Neural cell (in vitro differentiated cells): ENCODE results near the gene SUSD6. TPM values are rescaled to one million over a fixed set of nuclear protein-coding genes. Genes with fewer than 3 reads are reported as not detected.
"Not testable (repeated sequence)": the region's sequence is repeated elsewhere in the genome, so short reads cannot be mapped to it uniquely, and the experiment has no call there.

Experiments
- H2AFZ ChIP-seq: fragments of 200-600, 300-800 bp; sonication (generic), shearing (Covaris generic); 2 replicates; pipeline ENCODE4 v1.6.0; 2014; ENCODE audit warnings: low read depth, mild to moderate bottlenecking, antibody characterized with exemption, low read length, moderate library complexity
- H3F3A ChIP-seq: fragments of 200-600 bp; shearing (Covaris generic); 2 replicates; pipeline ENCODE4 v1.6.1; 2016; ENCODE audit warnings: mild to moderate bottlenecking, moderate library complexity, mixed read lengths, antibody characterized with exemption, low read length; ENCODE audit not compliant: insufficient read depth, poor library complexity, severe bottlenecking
- H3K27ac ChIP-seq: fragments of 200-600, 300-800 bp; sonication (generic), shearing (Covaris generic); 2 replicates; pipeline ENCODE4 v1.5.1; 2014; ENCODE audit warnings: mild to moderate bottlenecking, low read length, moderate library complexity
- H3K27me3 ChIP-seq: fragments of 300-800, 200-600 bp; sonication (generic), shearing (Covaris generic); 2 replicates; pipeline ENCODE4 v1.6.0; 2014; ENCODE audit warnings: mild to moderate bottlenecking, low read depth, low read length, moderate library complexity; ENCODE audit not compliant: insufficient read depth
- H3K36me3 ChIP-seq: fragments of 300-800, 200-600 bp; sonication (generic), shearing (Covaris generic); 2 replicates; pipeline ENCODE4 v1.5.1; 2014; ENCODE audit warnings: mild to moderate bottlenecking, antibody characterized with exemption, low read length, moderate library complexity; ENCODE audit not compliant: insufficient read depth
- H3K4me2 ChIP-seq: fragments of 300-800, 200-600 bp; sonication (generic), shearing (Covaris generic); 2 replicates; pipeline ENCODE4 v1.6.0; 2014; ENCODE audit warnings: mild to moderate bottlenecking, low read length
- H3K4me3 ChIP-seq: fragments of 300-800, 200-600 bp; sonication (generic), shearing (Covaris generic); 2 replicates; pipeline ENCODE4 v1.5.1; 2014; ENCODE audit warnings: mild to moderate bottlenecking, low read length, moderate library complexity
- H3K79me2 ChIP-seq: fragments of 200-600 bp; shearing (Covaris generic); replicated peaks from 2 replicates; pipeline ENCODE4 v1.6.0; 2014; ENCODE audit warnings: mild to moderate bottlenecking, low read length, moderate library complexity; ENCODE audit not compliant: insufficient read depth
- H3K9ac ChIP-seq: fragments of 300-800, 200-600 bp; sonication (generic), shearing (Covaris generic); 2 replicates; pipeline ENCODE4 v1.6.1; 2016; ENCODE audit warnings: mild to moderate bottlenecking, low read length, mixed read lengths
- H3K9me2 ChIP-seq: fragments of 200-600 bp; shearing (Covaris generic); 2 replicates; pipeline ENCODE4 v1.6.1; 2016; ENCODE audit warnings: mild to moderate bottlenecking, low read length, mixed read lengths; ENCODE audit not compliant: insufficient read depth
- H3K9me3 ChIP-seq: fragments of 200-600, 300-800 bp; sonication (generic), shearing (Covaris generic); 2 replicates; pipeline ENCODE4 v1.6.1; 2016; ENCODE audit warnings: mild to moderate bottlenecking, mixed run types, low read length, moderate library complexity, mixed read lengths
- H4K20me1 ChIP-seq: fragments of 200-600 bp; shearing (Covaris generic); 2 replicates; pipeline ENCODE4 v1.6.1; 2016; ENCODE audit warnings: mild to moderate bottlenecking, mixed run types; ENCODE audit not compliant: insufficient read depth
- EP300 ChIP-seq: fragments of 450-650 bp; conservative IDR thresholded peaks from 2 replicates; pipeline ENCODE4 v1.6.1; 2014; ENCODE audit warnings: antibody characterized with exemption, mild to moderate bottlenecking, moderate library complexity; ENCODE audit not compliant: poor library complexity, severe bottlenecking
- EZH2 ChIP-seq: fragments of 200-600, 300-800 bp; shearing (Covaris generic), sonication (generic); IDR thresholded peaks from 2 replicates; pipeline ENCODE4 v1.6.1; 2014; ENCODE audit warnings: antibody characterized with exemption, low read length, borderline replicate concordance, mild to moderate bottlenecking; ENCODE audit not compliant: insufficient read depth, poor library complexity, severe bottlenecking
- MXI1 ChIP-seq: fragments of 450-650 bp; conservative IDR thresholded peaks from 2 replicates; pipeline ENCODE4 v1.6.1; 2014; ENCODE audit warnings: antibody characterized with exemption, mild to moderate bottlenecking; ENCODE audit not compliant: poor library complexity, severe bottlenecking
- POLR2AphosphoS5 ChIP-seq: IDR thresholded peaks from 2 replicates; pipeline ENCODE4 v1.6.1; 2012
- RAD21 ChIP-seq: fragments of 450-650 bp; conservative IDR thresholded peaks from 2 replicates; pipeline ENCODE4 v1.6.1; 2014; ENCODE audit warnings: antibody characterized with exemption, mild to moderate bottlenecking, moderate library complexity
- SMC3 ChIP-seq: fragments of 450-650 bp; conservative IDR thresholded peaks from 2 replicates; pipeline ENCODE4 v1.6.1; 2014; ENCODE audit warnings: antibody characterized with exemption, mild to moderate bottlenecking, moderate library complexity; ENCODE audit not compliant: poor library complexity
- TAF1 ChIP-seq: IDR thresholded peaks from 2 replicates; pipeline ENCODE4 v1.6.1; 2012; ENCODE audit warnings: low read depth
- polyA plus RNA-seq: library from polyadenylated mRNA; depleted of rRNA; stranded (reverse); fragments of >200 nt; gene quantifications from 2 replicates; pipeline ENCODE4 v1.2.3, GENCODE V29; 2014
- TF ChIP-seq, protein P1 (sequence below): IDR thresholded peaks from 2 replicates; pipeline ENCODE4 v1.6.1; 2012; ENCODE audit warnings: borderline replicate concordance
- TF ChIP-seq, protein P2 (sequence below): fragments of 450-650 bp; IDR thresholded peaks from 2 replicates; pipeline ENCODE4 v1.5.1; 2014; ENCODE audit warnings: antibody characterized with exemption, mild to moderate bottlenecking, moderate library complexity; ENCODE audit not compliant: poor library complexity, severe bottlenecking

Gene SUSD6
- polyA plus RNA-seq, 1 donor from 2014 or later: 5.1 TPM

DNA sequence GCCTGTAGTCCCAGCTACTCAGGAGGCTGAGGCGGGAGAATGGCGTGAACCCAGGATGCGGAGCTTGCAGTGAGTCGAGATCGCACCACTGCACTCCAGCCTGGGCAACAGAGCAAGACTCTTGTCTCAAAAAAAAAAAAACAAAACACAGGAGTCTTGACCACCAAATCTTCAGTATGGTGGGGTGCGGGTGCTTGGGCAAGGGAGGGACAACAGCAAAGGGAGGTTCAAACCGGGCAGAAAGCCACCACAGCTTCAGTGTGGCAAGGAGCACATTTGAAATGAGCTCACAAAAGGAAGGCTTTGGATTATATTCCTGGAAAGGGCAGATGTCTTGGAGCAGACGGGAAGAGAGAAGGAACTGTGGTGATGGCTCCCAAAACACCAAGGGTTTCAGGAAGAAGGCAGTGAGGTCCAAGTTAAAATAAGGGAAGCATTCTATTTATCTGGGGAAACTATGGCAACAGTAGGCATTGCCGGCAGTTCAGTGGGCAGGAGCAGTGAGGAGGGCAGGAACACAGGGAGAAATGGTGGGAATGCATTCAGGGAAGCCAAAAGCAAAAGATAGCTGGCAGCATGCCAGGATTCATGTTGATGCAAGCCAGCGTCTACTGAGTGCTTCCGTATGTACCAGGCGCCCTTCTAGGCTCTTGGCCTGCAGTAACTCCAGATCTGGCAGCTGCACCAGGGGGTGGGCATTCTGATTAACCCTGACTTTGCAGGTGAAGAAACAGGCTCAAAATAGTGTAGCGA lies 104.5 kb downstream of the SUSD6 start:
- Histone ChIP-seq H3K4me3 (no peak overlapping the region), H3K36me3 (no peaks in the 10 kb centered on the region), H3K27ac (no peak overlapping the region), H3F3A (no peaks in the 10 kb centered on the region), H3K4me2 (no peak overlapping the region), H3K9me2 (no peaks in the 10 kb centered on the region), H3K9me3 (no peaks in the 10 kb centered on the region), H2AFZ (no peak overlapping the region), H3K9ac (no peak overlapping the region), H4K20me1 (no peaks in the 10 kb centered on the region), H3K79me2 (no peaks in the 10 kb centered on the region), H3K27me3 (no peaks in the 10 kb centered on the region)
- TF ChIP-seq, protein P1, sequence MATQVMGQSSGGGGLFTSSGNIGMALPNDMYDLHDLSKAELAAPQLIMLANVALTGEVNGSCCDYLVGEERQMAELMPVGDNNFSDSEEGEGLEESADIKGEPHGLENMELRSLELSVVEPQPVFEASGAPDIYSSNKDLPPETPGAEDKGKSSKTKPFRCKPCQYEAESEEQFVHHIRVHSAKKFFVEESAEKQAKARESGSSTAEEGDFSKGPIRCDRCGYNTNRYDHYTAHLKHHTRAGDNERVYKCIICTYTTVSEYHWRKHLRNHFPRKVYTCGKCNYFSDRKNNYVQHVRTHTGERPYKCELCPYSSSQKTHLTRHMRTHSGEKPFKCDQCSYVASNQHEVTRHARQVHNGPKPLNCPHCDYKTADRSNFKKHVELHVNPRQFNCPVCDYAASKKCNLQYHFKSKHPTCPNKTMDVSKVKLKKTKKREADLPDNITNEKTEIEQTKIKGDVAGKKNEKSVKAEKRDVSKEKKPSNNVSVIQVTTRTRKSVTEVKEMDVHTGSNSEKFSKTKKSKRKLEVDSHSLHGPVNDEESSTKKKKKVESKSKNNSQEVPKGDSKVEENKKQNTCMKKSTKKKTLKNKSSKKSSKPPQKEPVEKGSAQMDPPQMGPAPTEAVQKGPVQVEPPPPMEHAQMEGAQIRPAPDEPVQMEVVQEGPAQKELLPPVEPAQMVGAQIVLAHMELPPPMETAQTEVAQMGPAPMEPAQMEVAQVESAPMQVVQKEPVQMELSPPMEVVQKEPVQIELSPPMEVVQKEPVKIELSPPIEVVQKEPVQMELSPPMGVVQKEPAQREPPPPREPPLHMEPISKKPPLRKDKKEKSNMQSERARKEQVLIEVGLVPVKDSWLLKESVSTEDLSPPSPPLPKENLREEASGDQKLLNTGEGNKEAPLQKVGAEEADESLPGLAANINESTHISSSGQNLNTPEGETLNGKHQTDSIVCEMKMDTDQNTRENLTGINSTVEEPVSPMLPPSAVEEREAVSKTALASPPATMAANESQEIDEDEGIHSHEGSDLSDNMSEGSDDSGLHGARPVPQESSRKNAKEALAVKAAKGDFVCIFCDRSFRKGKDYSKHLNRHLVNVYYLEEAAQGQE: no peak
- no peak for TF ChIP-seq SMC3
- no peak for TF ChIP-seq RAD21
- TF ChIP-seq, protein P2, sequence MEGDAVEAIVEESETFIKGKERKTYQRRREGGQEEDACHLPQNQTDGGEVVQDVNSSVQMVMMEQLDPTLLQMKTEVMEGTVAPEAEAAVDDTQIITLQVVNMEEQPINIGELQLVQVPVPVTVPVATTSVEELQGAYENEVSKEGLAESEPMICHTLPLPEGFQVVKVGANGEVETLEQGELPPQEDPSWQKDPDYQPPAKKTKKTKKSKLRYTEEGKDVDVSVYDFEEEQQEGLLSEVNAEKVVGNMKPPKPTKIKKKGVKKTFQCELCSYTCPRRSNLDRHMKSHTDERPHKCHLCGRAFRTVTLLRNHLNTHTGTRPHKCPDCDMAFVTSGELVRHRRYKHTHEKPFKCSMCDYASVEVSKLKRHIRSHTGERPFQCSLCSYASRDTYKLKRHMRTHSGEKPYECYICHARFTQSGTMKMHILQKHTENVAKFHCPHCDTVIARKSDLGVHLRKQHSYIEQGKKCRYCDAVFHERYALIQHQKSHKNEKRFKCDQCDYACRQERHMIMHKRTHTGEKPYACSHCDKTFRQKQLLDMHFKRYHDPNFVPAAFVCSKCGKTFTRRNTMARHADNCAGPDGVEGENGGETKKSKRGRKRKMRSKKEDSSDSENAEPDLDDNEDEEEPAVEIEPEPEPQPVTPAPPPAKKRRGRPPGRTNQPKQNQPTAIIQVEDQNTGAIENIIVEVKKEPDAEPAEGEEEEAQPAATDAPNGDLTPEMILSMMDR: no peak
- no peak for TF ChIP-seq POLR2AphosphoS5
- TF ChIP-seq MXI1: no peak
- TF ChIP-seq EP300: no peak
- no peak for TF ChIP-seq EZH2

DNA sequence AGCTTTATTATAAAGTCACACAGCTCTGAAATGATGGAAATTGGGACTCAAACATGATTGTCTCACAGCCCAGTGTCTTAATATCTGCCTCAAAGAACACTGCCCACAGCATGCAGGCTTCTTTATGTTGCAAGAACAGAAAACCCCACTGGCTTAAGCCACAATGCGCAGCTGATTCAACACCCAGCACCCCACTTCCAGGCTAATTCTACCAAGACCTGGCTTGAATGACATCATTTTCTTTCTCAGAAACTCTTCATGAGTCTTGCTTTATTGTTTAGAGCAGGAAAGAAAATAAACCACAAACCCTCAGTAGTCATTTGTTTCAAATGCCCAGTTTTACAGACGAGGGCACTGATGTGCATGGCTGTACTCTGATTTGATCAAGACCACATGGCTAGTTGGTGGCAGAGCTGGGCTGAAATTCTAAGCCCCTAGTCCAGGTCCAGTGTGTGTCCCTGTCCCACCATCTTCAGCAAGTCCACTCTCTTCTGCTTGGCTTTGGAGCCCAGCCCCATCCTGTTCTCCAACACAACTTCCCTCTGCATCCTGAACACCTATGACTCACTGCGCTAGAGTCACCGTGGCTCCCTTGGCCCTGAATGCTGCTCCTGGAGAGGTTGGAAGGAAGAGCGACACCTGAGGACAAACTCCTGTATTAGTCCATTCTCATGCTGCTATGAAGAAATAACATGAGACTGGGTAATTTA lies 105.2 kb downstream of the SUSD6 start:
- Histone ChIP-seq H3F3A (no peaks in the 10 kb centered on the region), H3K9me2 (no peaks in the 10 kb centered on the region), H2AFZ (no peak overlapping the region), H3K79me2 (no peaks in the 10 kb centered on the region), H3K36me3 (no peaks in the 10 kb centered on the region), H3K4me3 (no peak overlapping the region), H3K27ac (no peak overlapping the region), H3K9me3 (no peaks in the 10 kb centered on the region), H4K20me1 (no peaks in the 10 kb centered on the region), H3K4me2 (no peak overlapping the region), H3K27me3 (no peaks in the 10 kb centered on the region), H3K9ac (no peak overlapping the region)
- TF ChIP-seq, protein P2: no peak
- TF ChIP-seq EP300 (no peak), SMC3 (no peak), POLR2AphosphoS5 (no peak), TAF1 (no peak), EZH2 (no peak), MXI1 (no peak), RAD21 (no peak)
- TF ChIP-seq, protein P1: no peak

DNA sequence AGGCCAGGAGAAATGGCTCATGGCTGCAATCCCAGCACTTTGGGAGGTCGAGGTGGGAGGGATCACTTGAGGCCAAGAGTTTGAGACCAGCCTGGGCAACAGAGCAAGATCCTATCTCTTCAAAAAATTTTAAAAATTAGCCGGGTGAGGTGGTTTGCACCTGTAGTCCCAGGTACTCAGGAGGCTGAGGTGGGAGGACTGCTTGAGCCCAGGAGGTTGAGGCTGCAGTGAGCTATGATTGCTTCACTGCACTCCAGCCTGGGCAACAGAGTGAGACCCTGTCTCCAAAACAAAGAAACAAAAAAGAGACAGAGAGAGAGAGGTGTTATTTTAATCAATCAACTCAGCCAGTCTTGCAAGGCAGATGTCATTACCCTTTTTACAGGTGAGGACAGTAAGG lies 107.2 kb downstream of the SUSD6 start:
- not testable (repeated sequence) for H4K20me1 ChIP-seq, H3K27ac ChIP-seq, H3K27me3 ChIP-seq, H3K9ac ChIP-seq, H3K36me3 ChIP-seq, H3K4me3 ChIP-seq, H3K4me2 ChIP-seq, H3K9me3 ChIP-seq, H3F3A ChIP-seq, H3K79me2 ChIP-seq, H2AFZ ChIP-seq, H3K9me2 ChIP-seq
